Measurements from ENCODE around the gene IGFL4. TPM values are rescaled to one million over a fixed set of nuclear protein-coding genes. Genes with fewer than 3 reads are reported as not detected.

IGFL4 gene
- 0.84 and 1.2 TPM in 2 replicates for total RNA-seq
- long read RNA-seq = 0 reads

GRCh38 chr19:46040952-46041500 is at the start of gene IGFL4:
Gene IGFL4 (minus strand): TSS chr19:46041002. CDS start chr19:46040962, 40 bp downstream.
- Mint-ChIP-seq H3K4me1 (ENCODE audit: low read depth) (peaks cover 12% of the 10 kb centered on the region), H3K9me3 (ENCODE audit: low read depth) (peaks cover 33% of the 10 kb centered on the region), H3K27me3 (peaks cover 5% of the 10 kb centered on the region), H3K4me3 (ENCODE audit: low read depth) (no peak within 1 kb of the TSS), H3K36me3 (ENCODE audit: insufficient read depth) (peaks cover 20% of the 10 kb centered on the region), H3K27ac (peak within 1 kb of the TSS; percentile 35)
- DNase-seq (ENCODE audit: low spot score, unreplicated experiment) = no peak
- no peak for TF ChIP-seq CTCF (IDR thresholded peaks at IDR 0.05; ENCODE audit: unreplicated experiment)

DNA sequence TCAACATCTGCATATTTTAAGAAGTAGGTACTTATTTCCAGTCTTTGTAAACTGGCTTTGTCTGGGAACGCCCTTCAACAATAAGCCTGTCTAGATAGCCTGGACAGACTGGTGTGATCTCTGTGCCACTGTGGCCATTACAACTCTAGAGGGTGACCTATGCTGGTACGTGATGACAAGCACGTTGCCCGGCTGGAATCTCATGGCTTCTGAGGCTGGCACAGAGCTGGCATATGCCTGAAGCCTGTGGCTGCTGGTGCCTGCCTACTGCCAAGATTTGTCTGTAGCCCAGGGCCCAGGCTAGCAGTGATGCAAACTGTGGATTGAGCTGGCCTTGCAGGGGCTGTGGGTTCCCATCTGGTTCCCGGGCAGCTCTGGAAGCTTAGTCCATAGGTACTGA is 49.6 kb upstream of the IGFL4 start:
- no peaks in the 10 kb centered on the region for H3K4me1 Mint-ChIP-seq (ENCODE audit: low read depth)
- TF ChIP-seq CTCF (IDR thresholded peaks at IDR 0.05; ENCODE audit: unreplicated experiment) = no peak
- H3K27ac Mint-ChIP-seq = no peak overlapping the region
- H3K36me3 Mint-ChIP-seq (ENCODE audit: insufficient read depth) = no peaks in the 10 kb centered on the region
- H3K27me3 Mint-ChIP-seq = no peaks in the 10 kb centered on the region
- DNase-seq (ENCODE audit: low spot score, unreplicated experiment) = no peak
- no peak overlapping the region for H3K4me3 Mint-ChIP-seq (ENCODE audit: low read depth)
- H3K9me3 Mint-ChIP-seq (ENCODE audit: low read depth) = peaks cover 24% of the 10 kb centered on the region

DNA sequence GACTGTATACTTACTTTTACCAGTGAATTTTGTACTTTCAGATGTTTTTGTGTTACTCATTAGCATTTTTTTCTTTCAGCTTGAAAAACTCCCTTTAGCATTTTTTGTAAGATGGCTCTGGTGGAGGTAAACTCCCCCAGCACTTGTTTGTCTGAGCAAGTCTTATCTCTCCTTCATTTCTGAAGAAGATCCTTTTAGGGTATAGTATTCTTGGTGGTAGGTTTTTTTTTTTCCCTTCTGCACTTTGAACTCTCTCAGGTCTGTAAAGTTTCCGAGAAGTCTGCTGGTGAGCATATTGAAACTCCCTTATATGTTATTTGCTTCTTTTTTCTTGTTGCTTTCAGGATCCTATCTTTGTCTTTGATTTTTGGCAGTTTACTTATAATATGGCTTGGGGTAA is 48.6 kb upstream of the IGFL4 start:
- H3K27ac Mint-ChIP-seq = no peak overlapping the region
- TF ChIP-seq CTCF (IDR thresholded peaks at IDR 0.05; ENCODE audit: unreplicated experiment) = no peak
- H3K27me3 Mint-ChIP-seq = no peaks in the 10 kb centered on the region
- DNase-seq (ENCODE audit: low spot score, unreplicated experiment) = no peak
- no peaks in the 10 kb centered on the region for H3K4me1 Mint-ChIP-seq (ENCODE audit: low read depth)
- no peaks in the 10 kb centered on the region for H3K36me3 Mint-ChIP-seq (ENCODE audit: insufficient read depth)
- H3K4me3 Mint-ChIP-seq (ENCODE audit: low read depth) = no peak overlapping the region
- peaks cover 27% of the 10 kb centered on the region for H3K9me3 Mint-ChIP-seq (ENCODE audit: low read depth)

DNA sequence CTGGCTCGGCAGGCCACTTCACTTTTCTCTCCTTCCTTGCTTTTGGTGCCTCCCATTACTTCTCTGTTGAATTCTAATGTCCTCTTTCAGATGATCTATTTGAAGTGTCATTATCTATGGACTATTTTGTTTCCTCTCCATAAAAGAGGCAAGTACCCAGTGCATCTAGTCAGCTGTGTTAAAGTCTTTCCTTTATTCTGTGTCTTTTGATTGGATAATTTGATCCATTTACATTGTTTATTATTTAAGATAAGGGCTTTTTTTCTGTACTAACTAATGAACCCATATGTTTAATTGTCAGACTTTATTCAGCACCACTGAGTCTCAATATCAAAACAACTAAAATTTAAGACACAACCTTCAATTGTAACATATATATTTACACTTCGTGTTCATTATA is 47.3 kb upstream of the IGFL4 start:
- Mint-ChIP-seq H3K27me3 (no peaks in the 10 kb centered on the region), H3K36me3 (ENCODE audit: insufficient read depth) (no peaks in the 10 kb centered on the region), H3K4me3 (ENCODE audit: low read depth) (no peak overlapping the region), H3K27ac (no peak overlapping the region), H3K4me1 (ENCODE audit: low read depth) (no peaks in the 10 kb centered on the region), H3K9me3 (ENCODE audit: low read depth) (peaks cover 27% of the 10 kb centered on the region)
- TF ChIP-seq CTCF (IDR thresholded peaks at IDR 0.05; ENCODE audit: unreplicated experiment) = no peak
- DNase-seq (ENCODE audit: low spot score, unreplicated experiment) = no peak

GRCh38 chr19:46085888-46086287 is 45.1 kb upstream of the IGFL4 start:
- TF ChIP-seq CTCF (IDR thresholded peaks at IDR 0.05; ENCODE audit: unreplicated experiment) = no peak
- no peaks in the 10 kb centered on the region for H3K27me3 Mint-ChIP-seq
- H3K36me3 Mint-ChIP-seq (ENCODE audit: insufficient read depth) = no peaks in the 10 kb centered on the region
- DNase-seq (ENCODE audit: low spot score, unreplicated experiment) = no peak
- H3K4me3 Mint-ChIP-seq (ENCODE audit: low read depth) = no peak overlapping the region
- peaks cover 27% of the 10 kb centered on the region for H3K9me3 Mint-ChIP-seq (ENCODE audit: low read depth)
- no peak overlapping the region for H3K27ac Mint-ChIP-seq
- no peaks in the 10 kb centered on the region for H3K4me1 Mint-ChIP-seq (ENCODE audit: low read depth)

Data from progenitor cell of endocrine pancreas (in vitro differentiated cells).